ENCODE data around the gene RAP1GDS1.
"Not testable (repeated sequence)": the region's sequence is repeated elsewhere in the genome, so short reads cannot be mapped to it uniquely, and the experiment has no call there.

RAP1GDS1 gene

GRCh38 chr4:98288671-98289070, 27.5 kb downstream of the RAP1GDS1 start:
- not testable (repeated sequence) for DNase-seq

GRCh38 chr4:98289375-98289774, 28.2 kb downstream of the RAP1GDS1 start:
- DNase-seq, result no peak

- no peak for DNase-seq
Observed at GRCh38 chr4:98290511-98290910, 29.3 kb downstream of the RAP1GDS1 start.

GRCh38 chr4:98293104-98293887, 32.1 kb downstream of the RAP1GDS1 start:
- no peak for DNase-seq

GRCh38 chr4:98298022-98298421, 36.8 kb downstream of the RAP1GDS1 start:
- no peak for DNase-seq

GRCh38 chr4:98300706-98301105, 39.5 kb downstream of the RAP1GDS1 start:
- DNase-seq, result no peak

GRCh38 chr4:98305576-98305975, 44.4 kb downstream of the RAP1GDS1 start:
- no peak for DNase-seq

GRCh38 chr4:98310867-98311266, 49.7 kb downstream of the RAP1GDS1 start:
- DNase-seq, result no peak

- no peak for DNase-seq
Observed at GRCh38 chr4:98311656-98312055, 50.5 kb downstream of the RAP1GDS1 start.

GRCh38 chr4:98314791-98315565, 53.8 kb downstream of the RAP1GDS1 start:
- DNase-seq, result no peak

- DNase-seq, result no peak
Observed at GRCh38 chr4:98318521-98318920, 57.3 kb downstream of the RAP1GDS1 start.

- DNase-seq, result no peak
Observed at GRCh38 chr4:98319021-98319420, 57.8 kb downstream of the RAP1GDS1 start.

- no peak for DNase-seq
Observed at GRCh38 chr4:98326168-98326567, 65.0 kb downstream of the RAP1GDS1 start.

GRCh38 chr4:98327694-98328093, 66.5 kb downstream of the RAP1GDS1 start:
- no peak for DNase-seq

- not testable (repeated sequence) for DNase-seq
Observed at GRCh38 chr4:98329879-98330640, 68.9 kb downstream of the RAP1GDS1 start.

GRCh38 chr4:98332017-98332416, 70.8 kb downstream of the RAP1GDS1 start:
- DNase-seq, result no peak

GRCh38 chr4:98334461-98334860, 73.3 kb downstream of the RAP1GDS1 start:
- no peak for DNase-seq

GRCh38 chr4:98338761-98339438, 77.7 kb downstream of the RAP1GDS1 start:
- no peak for DNase-seq

GRCh38 chr4:98341309-98341708, 80.1 kb downstream of the RAP1GDS1 start:
- no peak for DNase-seq

- no peak for DNase-seq
Observed at GRCh38 chr4:98343626-98344025, 82.4 kb downstream of the RAP1GDS1 start.

GRCh38 chr4:98345838-98346237, 84.7 kb downstream of the RAP1GDS1 start:
- DNase-seq, result no peak

- no peak for DNase-seq
Observed at GRCh38 chr4:98352396-98352795, 91.2 kb downstream of the RAP1GDS1 start.

GRCh38 chr4:98352940-98353339, 91.8 kb downstream of the RAP1GDS1 start:
- no peak for DNase-seq

Data from NCI-H187 treated with DMSO at 0.1 percent for 48 hours (cell line).